ENCODE results near the gene POLK.

- TF ChIP-seq CTCF (conservative IDR thresholded peaks at IDR 0.05; ENCODE audit: low read depth, low read length) (no peak), EZH2 (IDR thresholded peaks at IDR 0.05; ENCODE audit: low read length, unreplicated experiment) (no peak)
Observed at GRCh38 chr5:75608870-75609269, 97.2 kb downstream of the POLK start.
